ENCODE measurements around the gene FAM124A. TPM values are rescaled to one million over a fixed set of nuclear protein-coding genes. Genes with fewer than 3 reads are reported as not detected.
A peak's percentile ranks its signal among the peaks of the same experiment; 100 is the strongest.

Gene FAM124A
- total and polyA plus RNA-seq, 2 of the 8 experiments (the other 6 are each of a cell fraction or from before 2014, with no cell fraction given) = 40.7 to 49.9 TPM

DNA sequence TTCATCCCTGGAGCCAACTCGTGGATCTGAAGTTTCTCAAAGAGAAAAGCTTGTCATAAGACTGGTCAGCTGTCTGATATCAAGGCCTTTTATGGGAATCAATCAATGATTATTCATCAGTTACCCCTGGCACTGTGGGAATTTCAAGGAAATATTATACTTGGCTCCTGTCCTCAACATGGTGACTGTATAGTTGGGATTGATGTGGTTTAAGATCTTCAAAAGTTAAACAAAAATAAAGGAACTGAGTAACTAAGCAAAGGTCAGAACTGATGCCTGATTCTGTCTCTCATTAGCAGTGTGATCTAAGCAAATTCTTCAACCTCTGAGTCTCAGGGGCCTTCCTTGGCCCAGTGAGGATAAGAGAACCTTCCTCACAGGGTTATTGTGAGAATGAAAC lies 95.1 kb downstream of the FAM124A start:
- H2BK15ac ChIP-seq (ENCODE audit: low read length) = no peak overlapping the region
- H4K5ac ChIP-seq (ENCODE audit: insufficient read length, low read depth, low read length) = no peak overlapping the region
- H4K20me1 ChIP-seq (replicated peaks in 1 of 2; ENCODE audit: control insufficient read depth in 1 of 2, insufficient read depth in 2 of 2, low read length in 2 of 2) = no peaks in the 10 kb centered on the region
- WGBS, 2 experiments (ENCODE audit: extremely low coverage in 1 of 2, insufficient coverage in 1 of 2, insufficient read length in 1 of 2, insufficient replicate concordance in 2 of 2, low coverage in 1 of 2, low lambda C conversion rate in 2 of 2, missing lambda C conversion rate in 1 of 2) = 88% methylated on average over 1 of the region's 1 CpG; no CpG with 5 or more reads in 1 of the 2 experiments
- H2BK12ac ChIP-seq (ENCODE audit: low read depth, low read length) = peak overlapping the region; percentile 42; the same call in 1 of the 2 replicates
- ChIA-PET CTCF (ENCODE audit: partially characterized antibody) (interaction anchor here (2.4 kb wide), 1 partner anchor 11 kb away, joined by 5 read pairs; no protein-coding TSS in a partner anchor), POLR2A (ENCODE audit: partially characterized antibody) (interaction anchor here (1.2 kb wide), 1 partner anchor 73 kb away, joined by 3 read pairs; no protein-coding TSS in a partner anchor)
- H3K14ac ChIP-seq (ENCODE audit: insufficient read length) = no peak overlapping the region
- no peak overlapping the region for H3K9ac ChIP-seq (replicated peaks in 1 of 4; ENCODE audit: extremely low read depth in 1 of 4, low read depth in 3 of 4, low read length in 3 of 4)
- no peak overlapping the region for H2BK120ac ChIP-seq (replicated peaks; ENCODE audit: low read depth, low read length)
- peaks cover 0 to 2% of the 10 kb centered on the region in 2 experiments; a peak in 1 of 4 replicates for H3K9me3 ChIP-seq (ENCODE audit: insufficient read depth in 2 of 2, low read depth in 1 of 2, low read length in 1 of 2)
- H3K27ac ChIP-seq (ENCODE audit: low read depth, low read length) = no peak overlapping the region
- H2BK5ac ChIP-seq (ENCODE audit: low read depth, low read length) = no peak overlapping the region
- H3K36me3 ChIP-seq (ENCODE audit: control insufficient read depth in 2 of 4, insufficient read depth in 4 of 4, low read length in 3 of 4) = no peaks in the 10 kb centered on the region
- H3K4me1 ChIP-seq (replicated peaks in 1 of 4; ENCODE audit: control insufficient read depth in 3 of 4, insufficient read depth in 4 of 4, low read length in 3 of 4) = peaks cover 0 to 8% (median 4%) of the 10 kb centered on the region in 4 experiments; a peak in 2 of 7 replicates
- H3K79me2 ChIP-seq (ENCODE audit: control insufficient read depth in 1 of 2, insufficient read depth in 2 of 2, low read length in 2 of 2) = no peaks in the 10 kb centered on the region
- H3K4ac ChIP-seq (replicated peaks; ENCODE audit: insufficient read length, low read depth, low read length) = no peak overlapping the region
- no peak for DNase-seq (ENCODE audit: low read depth in 1 of 2, low spot score in 2 of 2)
- no peak overlapping the region for H2BK20ac ChIP-seq (ENCODE audit: low read length)
- H4K8ac ChIP-seq (ENCODE audit: extremely low read depth, insufficient read depth, low read length) = no peak overlapping the region
- H3K56ac ChIP-seq (replicated peaks; ENCODE audit: insufficient read length, low read depth, low read length) = no peak overlapping the region
- H4K91ac ChIP-seq (replicated peaks; ENCODE audit: insufficient read length, low read length) = no peak overlapping the region
- no peak overlapping the region for H3K4me3 ChIP-seq (ENCODE audit: extremely low read depth in 1 of 4, insufficient read depth in 2 of 4, low read depth in 3 of 4, low read length in 4 of 4)
- no peak overlapping the region for H2AK5ac ChIP-seq (ENCODE audit: low read depth, low read length)
- no peak overlapping the region for H2AFZ ChIP-seq (ENCODE audit: low read length)
- no peak overlapping the region for H3K23ac ChIP-seq (ENCODE audit: insufficient read length)
- H3K18ac ChIP-seq (ENCODE audit: extremely low read depth, low read length) = no peak overlapping the region
- H3K4me2 ChIP-seq (ENCODE audit: insufficient read depth in 1 of 2, low read depth in 2 of 2, low read length in 2 of 2) = no peak overlapping the region
- no peak for FAIRE-seq
- H3K79me1 ChIP-seq (ENCODE audit: low read depth, low read length) = no peaks in the 10 kb centered on the region
- no peaks in the 10 kb centered on the region; the same call in 1 of the 2 replicates for H3K23me2 ChIP-seq (ENCODE audit: low read depth, low read length)
- H3K27me3 ChIP-seq (replicated peaks in 1 of 4; ENCODE audit: control insufficient read depth in 3 of 4, extremely low read depth in 1 of 4, insufficient read depth in 3 of 4, low read length in 3 of 4) = no peaks in the 10 kb centered on the region
- TF ChIP-seq NRF1 (IDR thresholded peaks at IDR 0.05; ENCODE audit: low read depth, low read length) (no peak), SP4 (IDR thresholded peaks at IDR 0.05; ENCODE audit: low read length) (no peak), SRF (IDR thresholded peaks at IDR 0.05; ENCODE audit: low read depth, low read length) (no peak), GABPA (IDR thresholded peaks at IDR 0.05; ENCODE audit: borderline replicate concordance, insufficient read depth, low read length) (no peak), BRCA1 (IDR thresholded peaks at IDR 0.05; ENCODE audit: low read depth, low read length) (no peak), TCF12 (IDR thresholded peaks at IDR 0.05; ENCODE audit: low read depth, low read length) (no peak), SIX5 (IDR thresholded peaks at IDR 0.05; ENCODE audit: low read depth, low read length) (no peak), SAP30 (IDR thresholded peaks at IDR 0.05; ENCODE audit: insufficient read depth, insufficient replicate concordance, low read length) (no peak), RNF2 (IDR thresholded peaks at IDR 0.05; ENCODE audit: borderline replicate concordance, low read depth, low read length, missing control alignments, poor library complexity, severe bottlenecking) (no peak), SP2 (IDR thresholded peaks at IDR 0.05; ENCODE audit: low read length) (no peak)
- TF ChIP-seq, protein P1, sequence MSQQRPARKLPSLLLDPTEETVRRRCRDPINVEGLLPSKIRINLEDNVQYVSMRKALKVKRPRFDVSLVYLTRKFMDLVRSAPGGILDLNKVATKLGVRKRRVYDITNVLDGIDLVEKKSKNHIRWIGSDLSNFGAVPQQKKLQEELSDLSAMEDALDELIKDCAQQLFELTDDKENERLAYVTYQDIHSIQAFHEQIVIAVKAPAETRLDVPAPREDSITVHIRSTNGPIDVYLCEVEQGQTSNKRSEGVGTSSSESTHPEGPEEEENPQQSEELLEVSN (IDR thresholded peaks at IDR 0.05) = no peak
- TF ChIP-seq, protein P2, sequence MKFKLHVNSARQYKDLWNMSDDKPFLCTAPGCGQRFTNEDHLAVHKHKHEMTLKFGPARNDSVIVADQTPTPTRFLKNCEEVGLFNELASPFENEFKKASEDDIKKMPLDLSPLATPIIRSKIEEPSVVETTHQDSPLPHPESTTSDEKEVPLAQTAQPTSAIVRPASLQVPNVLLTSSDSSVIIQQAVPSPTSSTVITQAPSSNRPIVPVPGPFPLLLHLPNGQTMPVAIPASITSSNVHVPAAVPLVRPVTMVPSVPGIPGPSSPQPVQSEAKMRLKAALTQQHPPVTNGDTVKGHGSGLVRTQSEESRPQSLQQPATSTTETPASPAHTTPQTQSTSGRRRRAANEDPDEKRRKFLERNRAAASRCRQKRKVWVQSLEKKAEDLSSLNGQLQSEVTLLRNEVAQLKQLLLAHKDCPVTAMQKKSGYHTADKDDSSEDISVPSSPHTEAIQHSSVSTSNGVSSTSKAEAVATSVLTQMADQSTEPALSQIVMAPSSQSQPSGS (IDR thresholded peaks at IDR 0.05; ENCODE audit: low read length) = no peak

Measured in H1 (cell line).